Panc1 (cell line): ENCODE data around the gene NCBP2L. TPM values are rescaled to one million over a fixed set of nuclear protein-coding genes. Genes with fewer than 3 reads are reported as not detected.

Source experiments
- ATAC-seq: fragments of 200-7000 bp; cut with Tn5 transposase; 2 replicates; pipeline ENCODE4 v1.9.1; 2020; ENCODE audit warnings: mild to moderate bottlenecking, moderate library complexity
- BruUV-seq: library from RNA; stranded (reverse); fragments of 400-500 nt; replicated peaks from 2 replicates; lab custom pipeline; 2021; lab: Mats Ljungman, UMichigan
- CTCF ChIA-PET: fragments of 300-600 bp; sonication (Branson Sonifier 250); formaldehyde crosslinking; loops from one replicate; lab custom pipeline; 2022; ENCODE audit warnings: antibody characterized with exemption; lab: Charles Lee
- POLR2A ChIA-PET: fragments of 300-600 bp; sonication (Branson Sonifier 250); formaldehyde crosslinking; loops from one replicate; lab custom pipeline; 2022; ENCODE audit warnings: antibody characterized with exemption; lab: Charles Lee
- DNase-seq: peaks from one replicate; pipeline ENCODE4 v3.0.0-alpha.2; 2010; ENCODE audit warnings: low read depth, low spot score
- H3K27ac ChIP-seq: 2 replicates; pipeline ENCODE4 v1.5.1; 2011; ENCODE audit warnings: mild to moderate bottlenecking, low read length, inconsistent platforms
- H3K27me3 ChIP-seq: fragments of 200-500 bp; sonication (Bioruptor generic); 2 replicates; pipeline ENCODE4 v1.6.0; 2014; ENCODE audit warnings: low read length, inconsistent platforms; ENCODE audit not compliant: control insufficient read depth, insufficient read depth
- H3K36me3 ChIP-seq: fragments of 200-500 bp; sonication (Bioruptor generic); 2 replicates; pipeline ENCODE4 v1.5.1; 2014; ENCODE audit warnings: inconsistent platforms, mild to moderate bottlenecking, low read length, moderate library complexity; ENCODE audit not compliant: control insufficient read depth, insufficient read depth
- H3K4me1 ChIP-seq: 2 replicates; pipeline ENCODE4 v1.5.1; 2011; ENCODE audit warnings: inconsistent platforms, mild to moderate bottlenecking, low read length, moderate library complexity; ENCODE audit not compliant: control insufficient read depth, insufficient read depth
- H3K4me3 ChIP-seq, 2 experiments: 2 replicates each; pipeline ENCODE4 v1.5.1; 2011 to 2012; ENCODE audit warnings: low read depth in 2 of 2, low read length in 2 of 2, mild to moderate bottlenecking in 2 of 2, inconsistent platforms in 1 of 2, moderate library complexity in 1 of 2
- H3K9me3 ChIP-seq: fragments of 200-500 bp; sonication (Bioruptor generic); 2 replicates; pipeline ENCODE4 v1.5.1; 2014; ENCODE audit warnings: low read depth, mild to moderate bottlenecking, inconsistent platforms, low read length, moderate library complexity; ENCODE audit not compliant: control insufficient read depth, insufficient read depth
- POLR2AphosphoS5 ChIP-seq: IDR thresholded peaks from 2 replicates; pipeline ENCODE4 v1.6.1; 2012; ENCODE audit warnings: mild to moderate bottlenecking, low read depth, low read length, moderate library complexity
- SIN3A ChIP-seq: IDR thresholded peaks from 2 replicates; pipeline ENCODE4 v1.6.1; 2012; ENCODE audit warnings: low read depth, mild to moderate bottlenecking, low read length, moderate library complexity, borderline replicate concordance; ENCODE audit not compliant: insufficient read depth
- TCF7L2 ChIP-seq: IDR thresholded peaks from 2 replicates; pipeline ENCODE4 v1.6.1; 2011; ENCODE audit warnings: mild to moderate bottlenecking, low read depth, low read length, inconsistent platforms
- in situ Hi-C: cut with HindIII; loops from 2 replicates; pipeline ENCODE4 v1.10.0; 2016; ENCODE audit warnings: low sequenced_read_pairs, low pct_unique_long_range_greater_than_20kb
- intact Hi-C: fragments of 100-400 bp; cut with micrococcal nuclease; formaldehyde crosslinking; loops from one replicate; pipeline ENCODE4 v1.10.0; 2022; ENCODE audit not compliant: unreplicated experiment
- total RNA-seq: library from RNA; stranded (reverse); gene quantifications from one replicate; pipeline ENCODE4 v1.2.1, GENCODE V29; 2021; ENCODE audit not compliant: unreplicated experiment
- TF ChIP-seq, protein P1 (sequence below): fragments of 450-650 bp; IDR thresholded peaks from 2 replicates; pipeline ENCODE4 v1.5.1; 2017; ENCODE audit warnings: mild to moderate bottlenecking
- TF ChIP-seq, protein P2 (sequence below), 2 experiments: IDR thresholded peaks; 2 replicates each; pipeline ENCODE4 v1.6.1; 2011 to 2012; ENCODE audit warnings: low read depth in 2 of 2, control low read depth in 1 of 2, low read length in 1 of 2, mild to moderate bottlenecking in 1 of 2, moderate library complexity in 1 of 2; ENCODE audit not compliant: insufficient read depth in 1 of 2

NCBP2L gene
- total RNA-seq, 1 experiment from 2014 or later = not detected

DNA sequence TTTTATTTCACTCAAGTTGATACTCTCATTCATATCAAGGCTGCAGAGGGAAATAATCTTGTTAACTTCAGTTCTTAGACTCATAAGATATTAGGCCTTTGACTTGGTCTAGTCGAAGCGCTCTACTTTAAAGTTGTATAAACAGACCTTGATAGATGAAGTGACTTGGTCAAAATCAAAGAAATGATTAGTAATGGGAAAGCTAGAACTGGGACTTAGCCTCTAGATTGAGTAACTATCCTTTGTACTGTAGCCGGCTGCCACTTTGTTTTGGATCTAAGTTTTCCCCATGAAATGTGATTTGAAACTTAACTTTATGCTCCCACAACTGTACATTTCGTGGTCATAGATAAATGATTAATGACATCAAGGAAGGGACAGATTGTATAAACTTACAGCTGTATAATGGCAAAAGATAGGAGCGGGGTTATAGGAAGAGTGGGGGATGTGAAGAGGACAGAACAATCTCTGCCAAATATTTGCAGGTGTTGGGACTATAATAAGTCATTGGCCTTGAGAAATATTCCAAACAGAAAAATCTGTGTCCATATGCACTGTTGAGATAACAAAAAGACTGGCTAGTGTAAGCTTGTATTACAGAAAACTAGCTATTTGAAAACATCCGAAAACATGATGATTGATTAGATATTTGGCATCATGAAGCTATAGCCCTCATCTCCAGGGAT lies 65.3 kb downstream of the NCBP2L start:
- no peaks in the 10 kb centered on the region for H3K27me3 ChIP-seq
- intact Hi-C loops = no loop called here
- CTCF ChIA-PET = no interaction called here

More for the DNA sequence above, 65.3 kb downstream of the NCBP2L start:
- TF ChIP-seq, protein P1, sequence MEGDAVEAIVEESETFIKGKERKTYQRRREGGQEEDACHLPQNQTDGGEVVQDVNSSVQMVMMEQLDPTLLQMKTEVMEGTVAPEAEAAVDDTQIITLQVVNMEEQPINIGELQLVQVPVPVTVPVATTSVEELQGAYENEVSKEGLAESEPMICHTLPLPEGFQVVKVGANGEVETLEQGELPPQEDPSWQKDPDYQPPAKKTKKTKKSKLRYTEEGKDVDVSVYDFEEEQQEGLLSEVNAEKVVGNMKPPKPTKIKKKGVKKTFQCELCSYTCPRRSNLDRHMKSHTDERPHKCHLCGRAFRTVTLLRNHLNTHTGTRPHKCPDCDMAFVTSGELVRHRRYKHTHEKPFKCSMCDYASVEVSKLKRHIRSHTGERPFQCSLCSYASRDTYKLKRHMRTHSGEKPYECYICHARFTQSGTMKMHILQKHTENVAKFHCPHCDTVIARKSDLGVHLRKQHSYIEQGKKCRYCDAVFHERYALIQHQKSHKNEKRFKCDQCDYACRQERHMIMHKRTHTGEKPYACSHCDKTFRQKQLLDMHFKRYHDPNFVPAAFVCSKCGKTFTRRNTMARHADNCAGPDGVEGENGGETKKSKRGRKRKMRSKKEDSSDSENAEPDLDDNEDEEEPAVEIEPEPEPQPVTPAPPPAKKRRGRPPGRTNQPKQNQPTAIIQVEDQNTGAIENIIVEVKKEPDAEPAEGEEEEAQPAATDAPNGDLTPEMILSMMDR = no peak
- no peak for TF ChIP-seq POLR2AphosphoS5
- TF ChIP-seq SIN3A = no peak
- no peak for TF ChIP-seq TCF7L2
- TF ChIP-seq, protein P2, sequence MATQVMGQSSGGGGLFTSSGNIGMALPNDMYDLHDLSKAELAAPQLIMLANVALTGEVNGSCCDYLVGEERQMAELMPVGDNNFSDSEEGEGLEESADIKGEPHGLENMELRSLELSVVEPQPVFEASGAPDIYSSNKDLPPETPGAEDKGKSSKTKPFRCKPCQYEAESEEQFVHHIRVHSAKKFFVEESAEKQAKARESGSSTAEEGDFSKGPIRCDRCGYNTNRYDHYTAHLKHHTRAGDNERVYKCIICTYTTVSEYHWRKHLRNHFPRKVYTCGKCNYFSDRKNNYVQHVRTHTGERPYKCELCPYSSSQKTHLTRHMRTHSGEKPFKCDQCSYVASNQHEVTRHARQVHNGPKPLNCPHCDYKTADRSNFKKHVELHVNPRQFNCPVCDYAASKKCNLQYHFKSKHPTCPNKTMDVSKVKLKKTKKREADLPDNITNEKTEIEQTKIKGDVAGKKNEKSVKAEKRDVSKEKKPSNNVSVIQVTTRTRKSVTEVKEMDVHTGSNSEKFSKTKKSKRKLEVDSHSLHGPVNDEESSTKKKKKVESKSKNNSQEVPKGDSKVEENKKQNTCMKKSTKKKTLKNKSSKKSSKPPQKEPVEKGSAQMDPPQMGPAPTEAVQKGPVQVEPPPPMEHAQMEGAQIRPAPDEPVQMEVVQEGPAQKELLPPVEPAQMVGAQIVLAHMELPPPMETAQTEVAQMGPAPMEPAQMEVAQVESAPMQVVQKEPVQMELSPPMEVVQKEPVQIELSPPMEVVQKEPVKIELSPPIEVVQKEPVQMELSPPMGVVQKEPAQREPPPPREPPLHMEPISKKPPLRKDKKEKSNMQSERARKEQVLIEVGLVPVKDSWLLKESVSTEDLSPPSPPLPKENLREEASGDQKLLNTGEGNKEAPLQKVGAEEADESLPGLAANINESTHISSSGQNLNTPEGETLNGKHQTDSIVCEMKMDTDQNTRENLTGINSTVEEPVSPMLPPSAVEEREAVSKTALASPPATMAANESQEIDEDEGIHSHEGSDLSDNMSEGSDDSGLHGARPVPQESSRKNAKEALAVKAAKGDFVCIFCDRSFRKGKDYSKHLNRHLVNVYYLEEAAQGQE (IDR thresholded peaks at IDR 0.05; ENCODE audit: insufficient read depth in 1 of 2, low read depth in 2 of 2, low read length in 1 of 2) = no peak
- no peak overlapping the region for H3K4me3 ChIP-seq
- H3K27ac ChIP-seq = no peak overlapping the region
- no TSS peak for BruUV-seq
- no peaks in the 10 kb centered on the region for H3K4me1 ChIP-seq
- POLR2A ChIA-PET = no interaction called here
- ATAC-seq (no peak), DNase-seq (no peak)
- no peaks in the 10 kb centered on the region for H3K9me3 ChIP-seq
- H3K36me3 ChIP-seq = no peaks in the 10 kb centered on the region
- in situ Hi-C loops = no loop called here

Other genes starting within 250 kb of the NCBP2L start
- gene PRPS1, start 149.2 kb upstream of the NCBP2L start, total RNA-seq = 152 TPM
- 7.2 TPM for gene TSC22D3, start 1.9 kb upstream of the NCBP2L start, total RNA-seq
- gene MID2, start 48.1 kb downstream of the NCBP2L start, total RNA-seq = 24.7 TPM
- gene TEX13B, start 204.6 kb downstream of the NCBP2L start, total RNA-seq = not detected